ENCODE results near the gene YLPM1. TPM values are rescaled to one million over a fixed set of nuclear protein-coding genes. Genes with fewer than 3 reads are reported as not detected.
"Not testable (repeated sequence)": the region's sequence is repeated elsewhere in the genome, so short reads cannot be mapped to it uniquely, and the experiment has no call there.

The YLPM1 gene
- total RNA-seq = 91.2 TPM

GRCh38 chr14:74762917-74763802, at the start of gene YLPM1:
Gene YLPM1, plus strand, starts transcription at chr14:74763316. Its CDS starts 174 bp downstream, at chr14:74763490.
- intact Hi-C loops (cut with DNase I) = no loop called here
- peak; percentile 99 for ATAC-seq
- DNase-seq (ENCODE audit: low spot score) = peak; percentile 94

GRCh38 chr14:74713395-74713735, 49.8 kb upstream of the YLPM1 start:
- no peak for ATAC-seq
- intact Hi-C loops (cut with DNase I) = no loop called here
- no peak for DNase-seq (ENCODE audit: low spot score)

- ATAC-seq = no peak
- intact Hi-C loops (cut with DNase I) = no loop called here
- no peak for DNase-seq (ENCODE audit: low spot score)
Observed at GRCh38 chr14:74720526-74720925, 42.6 kb upstream of the YLPM1 start.

- ATAC-seq (no peak), DNase-seq (ENCODE audit: low spot score) (no peak)
- intact Hi-C loops (cut with DNase I) = no loop called here
Observed at GRCh38 chr14:74723134-74723533, 40.0 kb upstream of the YLPM1 start.

GRCh38 chr14:74732387-74732786, 30.7 kb upstream of the YLPM1 start:
- ATAC-seq (no peak), DNase-seq (ENCODE audit: low spot score) (no peak)
- intact Hi-C loops (cut with DNase I) = no loop called here

GRCh38 chr14:74733221-74733620, 29.9 kb upstream of the YLPM1 start:
- no peak for DNase-seq (ENCODE audit: low spot score)
- no peak for ATAC-seq
- intact Hi-C loops (cut with DNase I) = no loop called here

GRCh38 chr14:74735125-74735524, 28.0 kb upstream of the YLPM1 start:
- ATAC-seq = no peak
- intact Hi-C loops (cut with DNase I) = no loop called here
- no peak for DNase-seq (ENCODE audit: low spot score)

- no peak for DNase-seq (ENCODE audit: low spot score)
- intact Hi-C loops (cut with DNase I) = no loop called here
Observed at GRCh38 chr14:74737753-74738325, 25.3 kb upstream of the YLPM1 start.

GRCh38 chr14:74739293-74740030, 23.7 kb upstream of the YLPM1 start:
- DNase-seq (ENCODE audit: low spot score) = no peak
- intact Hi-C loops (cut with DNase I) = no loop called here
- no peak for ATAC-seq

More at GRCh38 chr14:74737753-74738325, 25.3 kb upstream of the YLPM1 start:
- ATAC-seq = no peak

- intact Hi-C loops (cut with DNase I) = no loop called here
- ATAC-seq = no peak
- no peak for DNase-seq (ENCODE audit: low spot score)
Observed at GRCh38 chr14:74747237-74747636, 15.9 kb upstream of the YLPM1 start.

GRCh38 chr14:74754157-74754556, 9.0 kb upstream of the YLPM1 start:
- no peak for ATAC-seq
- DNase-seq (ENCODE audit: low spot score) = no peak
- intact Hi-C loops (cut with DNase I) = no loop called here

GRCh38 chr14:74754899-74755298, 8.2 kb upstream of the YLPM1 start:
- no peak for DNase-seq (ENCODE audit: low spot score)
- intact Hi-C loops (cut with DNase I) = no loop called here
- no peak for ATAC-seq

- DNase-seq (ENCODE audit: low spot score) (no peak), ATAC-seq (no peak)
- intact Hi-C loops (cut with DNase I) = no loop called here
Observed at GRCh38 chr14:74756326-74756725, 6.8 kb upstream of the YLPM1 start.

GRCh38 chr14:74758505-74758904, 4.6 kb upstream of the YLPM1 start:
- ATAC-seq; DNase-seq (ENCODE audit: low spot score); intact Hi-C loops (cut with DNase I): not testable (repeated sequence)

- ATAC-seq = no peak
- DNase-seq (ENCODE audit: low spot score) = no peak
- intact Hi-C loops (cut with DNase I) = no loop called here
Observed at GRCh38 chr14:74763803-74764531, 851 bp downstream of the YLPM1 start.

GRCh38 chr14:74765721-74766120, 2.6 kb downstream of the YLPM1 start:
- intact Hi-C loops (cut with DNase I) = no loop called here
- ATAC-seq = no peak
- DNase-seq (ENCODE audit: low spot score) = no peak

GRCh38 chr14:74771399-74771798, 8.3 kb downstream of the YLPM1 start:
- DNase-seq (ENCODE audit: low spot score) (no peak), ATAC-seq (no peak)
- intact Hi-C loops (cut with DNase I) = no loop called here

- intact Hi-C loops (cut with DNase I) = no loop called here
- DNase-seq (ENCODE audit: low spot score) = no peak
- no peak for ATAC-seq
Observed at GRCh38 chr14:74784634-74785033, 21.5 kb downstream of the YLPM1 start.

- ATAC-seq (no peak), DNase-seq (ENCODE audit: low spot score) (no peak)
- intact Hi-C loops (cut with DNase I) = no loop called here
Observed at GRCh38 chr14:74785056-74785613, 22.0 kb downstream of the YLPM1 start.
